ENCODE results near the gene TNRC6A.

TNRC6A gene

GRCh38 chr16:24858219-24859041 lies 129.0 kb downstream of the TNRC6A start:
- Mint-ChIP-seq H3K9me3 (peaks cover 11% of the 10 kb centered on the region), H3K36me3 (ENCODE audit: low read depth) (no peaks in the 10 kb centered on the region), H3K27ac (no peak overlapping the region), H3K27me3 (peaks cover 8% of the 10 kb centered on the region), H3K4me3 (no peak overlapping the region), H3K4me1 (no peaks in the 10 kb centered on the region)
- ATAC-seq (no peak), DNase-seq (peak; percentile 65)

- no peak overlapping the region for H3K27ac Mint-ChIP-seq
- no peak for DNase-seq
- ATAC-seq, result no peak
- no peaks in the 10 kb centered on the region for H3K4me1 Mint-ChIP-seq
- no peak overlapping the region for H3K4me3 Mint-ChIP-seq
- H3K9me3 Mint-ChIP-seq, result peaks cover 27% of the 10 kb centered on the region
- no peaks in the 10 kb centered on the region for H3K36me3 Mint-ChIP-seq (ENCODE audit: low read depth)
- peaks cover 17% of the 10 kb centered on the region for H3K27me3 Mint-ChIP-seq
These were observed 132.0 kb downstream of the TNRC6A start for GRCh38 chr16:24861461-24861860.

DNA sequence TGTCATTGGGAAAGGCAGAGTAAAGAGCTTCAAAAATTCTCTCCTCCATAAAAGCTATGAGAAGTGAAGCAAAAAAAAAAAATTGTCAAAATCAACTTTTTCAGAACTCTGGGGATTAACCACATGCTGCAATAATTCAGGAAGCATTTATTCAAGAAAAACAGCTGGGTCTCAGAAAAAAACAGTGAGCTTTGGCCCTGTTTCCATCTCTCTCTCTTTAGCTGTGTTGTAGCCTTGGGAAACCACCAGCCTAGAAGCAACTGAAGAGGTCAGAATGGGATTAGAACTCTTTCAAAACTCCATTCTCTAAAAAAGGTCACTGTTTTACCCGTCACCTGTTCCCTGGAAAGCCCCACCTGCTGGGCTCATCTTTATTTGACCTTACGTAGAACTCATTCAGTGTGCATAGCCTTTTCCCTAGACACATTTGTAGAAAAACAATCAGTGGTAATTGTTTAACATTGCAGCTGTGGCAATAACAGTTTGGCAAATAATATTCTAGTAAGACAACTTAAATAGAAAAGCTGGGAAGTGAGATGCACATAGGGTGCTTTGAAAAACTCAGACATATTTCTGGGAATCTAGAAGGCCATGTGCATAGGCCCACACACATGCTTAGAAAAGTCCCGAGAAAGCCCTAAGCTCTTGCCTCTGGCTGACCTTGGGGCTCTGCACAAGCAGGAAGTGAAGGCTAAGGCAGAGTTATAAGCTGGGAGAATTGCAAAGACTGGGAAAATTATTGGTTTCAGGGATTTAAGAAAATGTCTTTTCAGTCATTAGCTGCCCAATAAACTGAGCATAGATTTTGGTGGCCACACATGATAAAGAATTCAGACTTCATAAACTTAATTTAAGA lies 134.4 kb downstream of the TNRC6A start:
- no peaks in the 10 kb centered on the region for H3K4me1 Mint-ChIP-seq
- no peak overlapping the region for H3K4me3 Mint-ChIP-seq
- H3K36me3 Mint-ChIP-seq (ENCODE audit: low read depth), result no peaks in the 10 kb centered on the region
- peaks cover 16% of the 10 kb centered on the region for H3K27me3 Mint-ChIP-seq
- peaks cover 21% of the 10 kb centered on the region for H3K9me3 Mint-ChIP-seq
- DNase-seq (no peak), ATAC-seq (no peak)
- H3K27ac Mint-ChIP-seq, result no peak overlapping the region

DNA sequence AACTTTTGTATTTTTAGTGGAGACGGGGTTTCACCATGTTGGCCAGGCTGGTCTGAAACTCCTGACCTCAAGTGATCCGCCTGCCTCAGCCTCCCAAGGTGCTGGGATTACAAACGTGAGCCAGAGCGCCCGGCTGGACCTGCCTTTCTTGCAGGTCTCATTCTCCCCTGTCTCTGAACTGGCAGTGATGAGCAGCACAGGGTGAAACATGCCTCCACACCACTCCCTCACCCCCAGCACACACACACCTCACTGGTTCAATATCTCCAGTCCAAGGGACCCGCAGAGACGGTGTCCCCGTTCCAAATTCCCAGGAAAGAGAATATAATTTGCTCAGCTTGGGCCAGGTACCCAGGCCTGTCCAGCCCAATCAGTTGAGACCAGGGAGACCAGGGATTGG lies 139.6 kb downstream of the TNRC6A start:
- H3K4me1 Mint-ChIP-seq, result no peaks in the 10 kb centered on the region
- H3K4me3 Mint-ChIP-seq, result no peak overlapping the region
- H3K9me3 Mint-ChIP-seq, result peaks cover 11% of the 10 kb centered on the region
- no peaks in the 10 kb centered on the region for H3K36me3 Mint-ChIP-seq (ENCODE audit: low read depth)
- ATAC-seq (no peak), DNase-seq (no peak)
- peaks cover 12% of the 10 kb centered on the region for H3K27me3 Mint-ChIP-seq
- no peak overlapping the region for H3K27ac Mint-ChIP-seq

- Mint-ChIP-seq H3K4me1 (no peaks in the 10 kb centered on the region), H3K4me3 (no peak overlapping the region), H3K27ac (no peak overlapping the region), H3K27me3 (peaks cover 6% of the 10 kb centered on the region), H3K9me3 (no peaks in the 10 kb centered on the region), H3K36me3 (ENCODE audit: low read depth) (no peaks in the 10 kb centered on the region)
- DNase-seq (no peak), ATAC-seq (no peak)
These were observed 142.4 kb downstream of the TNRC6A start for GRCh38 chr16:24871891-24872290.

DNA sequence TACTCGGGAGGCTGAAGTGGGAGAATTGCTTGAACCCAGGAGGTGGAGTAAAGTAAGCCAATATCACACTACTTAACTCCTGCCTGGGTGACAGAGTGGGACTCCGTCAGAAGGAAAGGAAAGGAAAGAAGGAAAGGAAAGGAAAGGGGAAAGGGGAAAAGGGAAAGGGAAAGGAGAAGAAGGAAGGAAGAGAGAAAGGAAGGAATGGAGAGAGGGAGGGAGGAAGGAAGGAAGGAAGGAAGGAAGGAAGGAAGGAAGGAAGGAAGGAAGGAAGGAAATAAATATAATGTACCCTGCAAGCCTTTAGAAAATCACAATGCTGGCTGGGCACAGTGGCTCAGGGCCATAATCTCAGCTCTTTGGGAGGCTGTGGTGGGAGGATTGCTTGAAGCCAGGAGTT lies 143.6 kb downstream of the TNRC6A start:
- H3K9me3 Mint-ChIP-seq, result no peaks in the 10 kb centered on the region
- H3K4me3 Mint-ChIP-seq, result no peak overlapping the region
- peaks cover 6% of the 10 kb centered on the region for H3K27me3 Mint-ChIP-seq
- DNase-seq (no peak), ATAC-seq (no peak)
- no peaks in the 10 kb centered on the region for H3K36me3 Mint-ChIP-seq (ENCODE audit: low read depth)
- no peaks in the 10 kb centered on the region for H3K4me1 Mint-ChIP-seq
- no peak overlapping the region for H3K27ac Mint-ChIP-seq

DNA sequence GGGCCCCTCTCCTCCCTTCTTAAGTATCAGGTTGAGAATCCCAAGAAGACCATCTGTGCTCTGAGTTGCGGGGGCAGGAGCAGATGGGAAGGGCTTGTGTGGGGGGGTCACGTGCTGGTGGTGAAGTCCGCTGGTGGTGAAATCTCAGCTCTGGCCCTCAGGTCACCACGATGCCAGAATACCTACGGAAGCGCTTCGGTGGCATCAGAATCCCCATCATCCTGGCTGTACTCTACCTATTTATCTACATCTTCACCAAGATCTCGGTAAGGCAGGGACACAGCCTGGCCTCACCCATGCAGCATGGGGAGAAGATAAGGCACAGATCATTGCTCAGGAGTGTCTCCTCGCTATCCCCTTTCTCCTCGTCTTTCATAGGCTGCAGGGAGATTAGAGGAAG lies 146.0 kb downstream of the TNRC6A start:
- Mint-ChIP-seq H3K27ac (no peak overlapping the region), H3K27me3 (peaks cover 2% of the 10 kb centered on the region), H3K9me3 (peaks cover 6% of the 10 kb centered on the region), H3K36me3 (ENCODE audit: low read depth) (no peaks in the 10 kb centered on the region), H3K4me3 (no peak overlapping the region), H3K4me1 (no peaks in the 10 kb centered on the region)
- DNase-seq, result no peak
- no peak for ATAC-seq
